GM10266 (cell line): ENCODE results near the gene TIAM1.

Source experiments
- DNase-seq: peaks from one replicate; pipeline ENCODE4 v3.0.0; 2012; ENCODE audit errors: extremely low spot score
- TF ChIP-seq, protein P1 (sequence below): IDR thresholded peaks from 2 replicates; pipeline ENCODE4 v1.5.1; 2012; ENCODE audit warnings: mild to moderate bottlenecking, low read depth; ENCODE audit not compliant: control insufficient read depth, insufficient read depth; ENCODE audit errors: missing control alignments

TIAM1 gene

DNA sequence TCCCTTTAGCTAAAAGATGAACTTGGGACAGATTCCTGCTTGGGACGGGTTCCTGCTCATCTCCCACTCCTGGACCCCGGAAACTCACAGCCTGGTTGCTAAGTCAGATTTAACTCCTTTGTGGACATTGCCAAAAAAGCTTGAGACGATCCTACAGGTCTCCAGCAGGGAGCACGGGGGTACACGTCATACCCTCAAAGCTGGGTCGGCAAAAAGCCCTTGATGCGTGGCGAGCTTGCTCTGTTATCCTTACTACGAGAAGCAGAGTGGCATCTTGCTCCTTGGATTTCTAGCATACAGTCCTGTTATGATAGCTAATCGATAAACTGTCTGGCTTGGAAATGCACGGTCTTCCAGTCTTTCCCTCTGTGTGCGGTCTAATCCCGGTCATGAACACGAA lies 244.9 kb downstream of the TIAM1 start:
- no peak for DNase-seq
- TF ChIP-seq, protein P1, sequence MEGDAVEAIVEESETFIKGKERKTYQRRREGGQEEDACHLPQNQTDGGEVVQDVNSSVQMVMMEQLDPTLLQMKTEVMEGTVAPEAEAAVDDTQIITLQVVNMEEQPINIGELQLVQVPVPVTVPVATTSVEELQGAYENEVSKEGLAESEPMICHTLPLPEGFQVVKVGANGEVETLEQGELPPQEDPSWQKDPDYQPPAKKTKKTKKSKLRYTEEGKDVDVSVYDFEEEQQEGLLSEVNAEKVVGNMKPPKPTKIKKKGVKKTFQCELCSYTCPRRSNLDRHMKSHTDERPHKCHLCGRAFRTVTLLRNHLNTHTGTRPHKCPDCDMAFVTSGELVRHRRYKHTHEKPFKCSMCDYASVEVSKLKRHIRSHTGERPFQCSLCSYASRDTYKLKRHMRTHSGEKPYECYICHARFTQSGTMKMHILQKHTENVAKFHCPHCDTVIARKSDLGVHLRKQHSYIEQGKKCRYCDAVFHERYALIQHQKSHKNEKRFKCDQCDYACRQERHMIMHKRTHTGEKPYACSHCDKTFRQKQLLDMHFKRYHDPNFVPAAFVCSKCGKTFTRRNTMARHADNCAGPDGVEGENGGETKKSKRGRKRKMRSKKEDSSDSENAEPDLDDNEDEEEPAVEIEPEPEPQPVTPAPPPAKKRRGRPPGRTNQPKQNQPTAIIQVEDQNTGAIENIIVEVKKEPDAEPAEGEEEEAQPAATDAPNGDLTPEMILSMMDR: no peak

DNA sequence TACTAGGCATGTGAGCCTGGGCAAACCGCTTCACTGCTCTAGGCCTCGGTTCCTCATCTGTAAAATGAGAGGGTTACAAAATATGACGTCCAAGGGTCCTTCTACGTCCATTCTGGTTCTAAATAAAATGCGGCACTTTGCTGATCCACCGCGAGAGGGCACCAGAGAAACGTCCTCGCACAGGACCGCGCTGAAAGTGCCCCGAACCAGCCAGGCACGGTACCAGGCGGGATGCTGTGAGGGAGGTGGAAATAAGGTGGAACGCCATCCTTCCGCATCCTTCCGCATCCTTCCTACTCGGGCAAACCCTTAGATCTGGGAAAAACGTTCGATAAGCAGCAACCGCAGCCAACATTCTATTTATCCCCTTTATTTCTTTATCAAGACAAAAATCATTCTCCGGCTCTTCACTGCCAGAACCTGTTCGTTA lies 245.5 kb downstream of the TIAM1 start:
- peak; percentile 57 for DNase-seq

DNA sequence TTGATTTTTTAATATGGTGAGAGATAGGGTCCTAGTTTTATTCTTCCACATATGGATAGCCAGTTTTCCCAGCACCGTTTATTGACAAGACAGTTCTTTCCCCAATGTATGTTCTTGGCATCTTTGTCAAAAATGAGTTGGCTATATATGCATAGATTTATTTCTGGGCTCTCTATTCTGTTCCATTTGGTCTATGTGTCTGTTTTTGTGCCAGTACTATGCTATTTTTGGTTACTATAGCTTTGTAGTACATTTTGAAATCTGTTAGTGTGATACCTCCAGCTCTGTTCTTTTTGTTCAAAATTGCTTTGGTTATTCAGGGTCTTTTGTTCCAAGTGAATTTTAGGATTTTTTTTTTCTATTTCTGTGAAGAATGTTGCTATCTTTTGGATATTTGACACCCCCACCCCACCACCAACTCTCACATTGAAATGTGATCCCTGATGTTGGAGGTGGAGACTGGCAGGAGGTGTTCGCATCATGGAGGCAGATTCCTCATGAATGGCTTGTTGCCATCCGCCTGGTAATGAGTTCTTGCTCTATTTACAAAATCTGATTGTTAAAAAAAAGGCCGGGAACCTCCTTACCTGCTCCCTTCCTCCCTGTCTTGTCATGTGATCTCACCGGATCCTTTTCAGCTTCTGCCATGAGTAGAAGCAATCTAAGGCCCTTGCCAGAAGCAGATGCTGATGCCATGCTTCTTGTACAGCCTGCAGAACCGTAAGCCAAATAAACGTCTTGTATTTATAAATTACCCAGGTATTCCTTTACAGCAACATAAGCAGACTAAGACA lies 251.0 kb downstream of the TIAM1 start:
- TF ChIP-seq, protein P1: no peak
- no peak for DNase-seq

More for the DNA sequence above, 245.5 kb downstream of the TIAM1 start:
- TF ChIP-seq, protein P1: peak; percentile 88

DNA sequence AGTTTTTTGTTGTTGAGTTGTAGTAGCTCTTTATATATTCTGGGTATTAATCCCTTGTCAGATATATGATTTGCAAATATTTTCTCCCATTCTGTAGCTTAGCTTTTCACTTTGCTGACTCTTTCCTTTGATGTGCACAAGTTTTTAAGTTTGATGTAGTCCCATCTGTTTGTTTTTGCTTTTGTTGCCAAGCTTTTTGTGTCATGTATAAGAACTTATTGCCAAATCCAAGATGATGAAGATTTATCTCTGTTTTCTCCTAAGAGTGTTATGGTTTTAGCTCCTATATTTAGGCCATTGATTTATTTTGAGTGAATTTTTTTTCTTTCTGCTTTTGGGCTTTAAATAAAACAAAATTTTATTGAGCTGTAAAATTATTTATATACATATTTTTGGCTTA lies 253.7 kb downstream of the TIAM1 start:
- DNase-seq: no peak

DNA sequence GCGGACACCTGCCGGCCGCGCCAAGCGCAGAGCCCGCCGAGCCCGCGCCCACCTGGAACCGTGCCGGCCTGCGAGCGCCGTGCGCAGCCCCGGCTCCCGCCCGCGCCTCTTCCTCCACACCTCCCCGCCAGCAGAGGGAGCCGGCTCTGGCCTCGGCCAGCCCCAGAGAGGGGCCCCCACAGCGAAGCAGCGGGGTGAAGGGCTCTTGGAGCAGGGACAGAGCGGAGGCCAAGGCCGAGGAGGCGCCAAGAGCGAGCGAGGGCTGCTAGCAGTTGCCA lies 255.6 kb downstream of the TIAM1 start:
- TF ChIP-seq, protein P1: no peak
- no peak for DNase-seq

More for the DNA sequence above, 253.7 kb downstream of the TIAM1 start:
- TF ChIP-seq, protein P1: no peak

DNA sequence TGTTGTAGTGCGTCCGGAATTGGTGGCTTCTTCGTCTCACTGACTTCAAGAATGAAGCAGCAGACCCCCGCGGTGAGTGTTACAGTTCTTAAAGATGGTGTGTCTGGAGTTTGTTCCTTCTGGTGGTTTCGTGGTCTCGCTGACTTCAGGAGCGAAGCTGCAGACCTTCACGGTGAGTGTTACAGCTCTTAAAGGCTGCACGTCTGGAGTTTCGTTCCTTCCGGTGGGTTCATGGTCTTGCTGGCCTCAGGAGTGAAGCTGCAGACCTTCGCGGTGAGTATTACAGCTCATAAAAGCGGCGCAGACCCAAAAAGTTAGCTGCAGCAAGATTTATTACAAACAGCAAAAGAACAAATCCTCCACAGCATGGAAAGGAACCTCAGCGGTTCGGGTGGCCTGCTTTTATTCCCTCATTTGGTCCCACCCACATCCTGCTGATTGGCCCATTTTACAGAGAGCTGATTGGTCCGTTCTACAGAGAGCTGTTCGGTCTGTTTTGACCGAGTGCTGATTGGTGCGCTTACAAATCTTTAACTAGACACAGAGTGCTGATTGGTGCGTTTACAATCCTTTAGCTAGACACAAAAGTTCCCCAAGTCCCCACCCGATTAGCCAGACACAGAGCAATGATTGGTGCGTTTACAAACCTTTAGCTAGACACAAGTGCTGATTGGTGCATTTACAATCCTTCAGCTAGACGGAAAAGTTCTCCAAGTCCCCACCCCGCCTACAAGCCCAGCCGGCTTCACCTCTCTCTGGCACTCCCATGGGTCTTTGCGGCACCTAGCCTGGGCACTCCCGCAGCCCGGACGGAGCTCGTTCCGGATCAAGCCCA lies 256.2 kb downstream of the TIAM1 start:
- TF ChIP-seq, protein P1: no peak
- DNase-seq: no peak

DNA sequence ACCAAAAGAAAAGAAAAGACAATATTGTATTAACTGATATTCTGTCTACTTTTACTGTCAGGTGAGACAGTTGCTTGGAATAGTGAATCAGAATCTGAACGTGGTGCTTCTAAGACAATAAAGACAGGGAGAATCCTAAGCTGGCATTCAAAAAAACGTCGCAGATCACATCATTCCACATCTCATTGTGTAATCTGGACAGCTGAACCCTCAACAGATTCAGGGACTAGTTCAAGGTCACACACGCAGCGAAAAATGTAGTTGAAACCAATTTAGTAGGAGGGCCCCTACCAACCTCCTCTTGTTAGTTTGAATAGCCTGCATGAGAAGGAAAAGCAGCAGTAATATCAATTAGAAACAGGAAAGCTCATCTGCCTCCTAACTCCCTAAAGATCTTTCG lies 259.4 kb downstream of the TIAM1 start:
- DNase-seq: no peak
- TF ChIP-seq, protein P1: no peak
